Activated CD4-positive, alpha-beta T cell treated with anti-CD3 and anti-CD28 coated beads, Interleukin-2, Interleukin-6, amounts not matched to agents 100 ng/mL and 50 ng/mL, durations not matched to agents 16 hours and 8 hours (primary cell): ENCODE results near the gene FAM124A.
"Not testable (repeated sequence)": the region's sequence is repeated elsewhere in the genome, so short reads cannot be mapped to it uniquely, and the experiment has no call there.

ENCODE experiments used
- DNase-seq: peaks from one replicate; pipeline ENCODE4 v3.0.0-alpha.2; 2020

The FAM124A gene

GRCh38 chr13:51271528-51272085 lies 49.4 kb downstream of the FAM124A start:
- DNase-seq = no peak

GRCh38 chr13:51275101-51275500 lies 52.9 kb downstream of the FAM124A start:
- DNase-seq = no peak

GRCh38 chr13:51276636-51277035 lies 54.4 kb downstream of the FAM124A start:
- DNase-seq = no peak

- DNase-seq = no peak
These were observed 55.7 kb downstream of the FAM124A start for GRCh38 chr13:51277928-51278327.

GRCh38 chr13:51278426-51279130 lies 56.4 kb downstream of the FAM124A start:
- DNase-seq = no peak

- no peak for DNase-seq
These were observed 58.3 kb downstream of the FAM124A start for GRCh38 chr13:51280379-51280940.

GRCh38 chr13:51282322-51282721 lies 60.1 kb downstream of the FAM124A start:
- no peak for DNase-seq

GRCh38 chr13:51282923-51283322 lies 60.7 kb downstream of the FAM124A start:
- not testable (repeated sequence) for DNase-seq

GRCh38 chr13:51283371-51283770 lies 61.2 kb downstream of the FAM124A start:
- no peak for DNase-seq

- DNase-seq = no peak
These were observed 62.1 kb downstream of the FAM124A start for GRCh38 chr13:51284339-51284738.

GRCh38 chr13:51286135-51287002 lies 64.2 kb downstream of the FAM124A start:
- peak; percentile 84 for DNase-seq

GRCh38 chr13:51287758-51288157 lies 65.6 kb downstream of the FAM124A start:
- DNase-seq = no peak

GRCh38 chr13:51288254-51288653 lies 66.1 kb downstream of the FAM124A start:
- not testable (repeated sequence) for DNase-seq

GRCh38 chr13:51291341-51291740 lies 69.1 kb downstream of the FAM124A start:
- no peak for DNase-seq

GRCh38 chr13:51292000-51292565 lies 69.9 kb downstream of the FAM124A start:
- no peak for DNase-seq

- DNase-seq = no peak
These were observed 75.4 kb downstream of the FAM124A start for GRCh38 chr13:51297556-51297955.

GRCh38 chr13:51298812-51299211 lies 76.6 kb downstream of the FAM124A start:
- no peak for DNase-seq

- no peak for DNase-seq
These were observed 80.9 kb downstream of the FAM124A start for GRCh38 chr13:51303063-51303552.

- DNase-seq = no peak
These were observed 81.7 kb downstream of the FAM124A start for GRCh38 chr13:51303882-51304281.

GRCh38 chr13:51305271-51305967 lies 83.2 kb downstream of the FAM124A start:
- no peak for DNase-seq

- no peak for DNase-seq
These were observed 86.6 kb downstream of the FAM124A start for GRCh38 chr13:51308781-51309180.

GRCh38 chr13:51311231-51311630 lies 89.0 kb downstream of the FAM124A start:
- DNase-seq = no peak
